GM12865 (cell line): ENCODE measurements around the gene NPEPL1.

Experiments
- DNase-seq: peaks from one replicate; pipeline ENCODE4 v3.0.0; 2010; ENCODE audit warnings: low read depth
- H3K4me3 ChIP-seq: 2 replicates; pipeline ENCODE4 v1.5.1; 2011; ENCODE audit warnings: mild to moderate bottlenecking, low read depth, low read length, control low read depth
- CTCF ChIP-seq: IDR thresholded peaks from 2 replicates; pipeline ENCODE4 v1.5.1; 2011; ENCODE audit warnings: low read length, control low read depth, low read depth, inconsistent platforms; ENCODE audit not compliant: insufficient read depth; ENCODE audit errors: missing control alignments

Gene NPEPL1

GRCh38 chr20:58694241-58695083, 1.9 kb downstream of the NPEPL1 start:
- DNase-seq = no peak
- H3K4me3 ChIP-seq = no peak overlapping the region
- no peak for TF ChIP-seq CTCF

- H3K4me3 ChIP-seq = no peak overlapping the region
- DNase-seq = no peak
- TF ChIP-seq CTCF = no peak
Measured at GRCh38 chr20:58695084-58695722, 2.6 kb downstream of the NPEPL1 start.

GRCh38 chr20:58695895-58696375, 3.3 kb downstream of the NPEPL1 start:
- no peak overlapping the region for H3K4me3 ChIP-seq
- no peak for DNase-seq
- TF ChIP-seq CTCF = no peak

- no peak for TF ChIP-seq CTCF
- DNase-seq = no peak
- no peak overlapping the region for H3K4me3 ChIP-seq
Measured at GRCh38 chr20:58696411-58696961, 3.9 kb downstream of the NPEPL1 start.

GRCh38 chr20:58697201-58697866, 4.7 kb downstream of the NPEPL1 start:
- H3K4me3 ChIP-seq = no peak overlapping the region
- no peak for TF ChIP-seq CTCF
- DNase-seq = no peak

- H3K4me3 ChIP-seq = no peak overlapping the region
- DNase-seq = no peak
- TF ChIP-seq CTCF = no peak
Measured at GRCh38 chr20:58697867-58698703, 5.5 kb downstream of the NPEPL1 start.
